Stimulated activated CD4-positive, alpha-beta T cell treated with anti-CD3 and anti-CD28 coated beads, TNF-alpha, amount 100 ng/mL, for 1 hour (primary cell): ENCODE measurements around the gene POLR3A.

Source experiments
- DNase-seq, 3 donors: peaks; one replicate each; pipeline ENCODE4 v3.0.0-alpha.2; 2020; ENCODE audit warnings: low read depth in 3 of 3, low spot score in 1 of 3

POLR3A gene

DNA sequence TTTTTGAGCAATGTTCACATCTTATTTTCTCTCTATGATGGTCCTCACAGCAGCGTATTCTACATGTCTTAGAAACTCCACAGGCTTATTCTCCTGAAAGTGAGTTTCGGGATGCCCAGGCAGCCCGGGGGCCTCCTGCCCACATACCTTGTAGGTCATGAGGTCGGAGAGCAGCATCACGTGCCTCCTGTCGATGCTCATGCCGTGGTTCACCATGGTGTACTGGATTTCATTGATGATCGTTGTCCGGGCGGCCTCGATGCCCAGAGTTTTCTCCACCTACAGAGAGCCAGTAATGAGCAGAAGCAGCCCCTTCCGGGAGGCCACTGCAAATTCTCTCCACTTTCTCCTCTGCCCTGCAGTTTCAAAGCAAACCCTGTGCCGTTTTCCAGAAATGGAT lies 48.0 kb downstream of the POLR3A start:
- DNase-seq, result no peak

DNA sequence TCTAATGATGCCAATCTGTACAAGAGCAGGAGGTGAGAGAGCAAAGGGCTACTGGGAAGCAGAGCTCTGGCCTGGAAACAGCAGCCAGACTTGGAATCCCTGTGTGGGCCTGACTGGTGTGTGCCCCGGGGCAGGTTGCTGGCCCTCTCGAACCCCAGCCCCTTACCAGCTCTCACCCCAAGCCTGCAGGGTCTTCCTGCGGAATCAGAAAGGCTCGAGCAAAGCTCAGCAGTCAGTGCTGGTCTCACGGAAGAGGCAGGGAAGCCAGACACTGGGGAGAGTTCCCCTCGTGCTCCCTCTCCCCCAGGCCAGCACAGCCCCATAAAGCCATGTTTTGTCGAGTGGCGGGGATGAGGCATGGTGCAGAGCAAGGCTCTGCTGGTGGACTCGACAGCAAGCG lies 50.1 kb downstream of the POLR3A start:
- no peak for DNase-seq

DNA sequence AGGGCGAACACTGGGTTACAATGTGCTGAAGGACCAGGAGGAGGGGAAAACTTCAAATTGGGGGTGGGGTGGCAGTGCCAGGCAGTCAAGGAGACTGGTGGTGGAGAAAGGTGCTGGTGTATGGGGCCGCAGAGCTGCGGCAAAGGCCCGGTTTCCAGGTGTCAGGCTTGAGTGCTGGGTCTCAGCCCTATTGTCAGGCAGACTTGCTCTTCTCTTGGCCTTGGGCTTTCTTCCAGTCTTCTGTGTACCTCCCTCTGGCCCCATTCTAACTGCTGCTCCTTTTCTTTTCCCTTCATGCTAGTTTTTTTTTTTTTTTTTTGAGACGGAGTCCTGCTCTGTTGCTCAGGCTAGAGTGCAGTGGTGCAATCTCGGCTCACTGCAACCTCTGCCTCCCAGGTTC lies 51.0 kb downstream of the POLR3A start:
- DNase-seq, result no peak

DNA sequence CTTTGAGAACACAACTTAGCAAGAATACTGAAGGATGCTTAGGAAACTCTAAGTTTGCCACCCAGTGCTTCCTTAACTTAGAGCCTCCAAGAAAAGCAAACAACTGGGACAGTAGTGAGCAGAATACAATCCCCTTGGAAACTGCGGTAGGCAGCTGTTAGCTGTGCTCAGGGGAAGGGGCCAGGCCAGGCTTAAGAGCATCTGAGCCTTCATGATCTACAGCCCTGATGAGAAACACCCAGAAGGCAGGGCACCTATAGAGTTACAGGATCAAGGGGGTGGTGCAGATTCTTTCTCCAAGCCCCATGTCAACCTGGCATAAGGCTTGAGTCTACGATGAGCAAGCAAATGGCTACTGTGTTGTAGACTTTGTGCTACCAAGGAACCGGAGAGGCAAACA lies 51.4 kb downstream of the POLR3A start:
- DNase-seq, result no peak

DNA sequence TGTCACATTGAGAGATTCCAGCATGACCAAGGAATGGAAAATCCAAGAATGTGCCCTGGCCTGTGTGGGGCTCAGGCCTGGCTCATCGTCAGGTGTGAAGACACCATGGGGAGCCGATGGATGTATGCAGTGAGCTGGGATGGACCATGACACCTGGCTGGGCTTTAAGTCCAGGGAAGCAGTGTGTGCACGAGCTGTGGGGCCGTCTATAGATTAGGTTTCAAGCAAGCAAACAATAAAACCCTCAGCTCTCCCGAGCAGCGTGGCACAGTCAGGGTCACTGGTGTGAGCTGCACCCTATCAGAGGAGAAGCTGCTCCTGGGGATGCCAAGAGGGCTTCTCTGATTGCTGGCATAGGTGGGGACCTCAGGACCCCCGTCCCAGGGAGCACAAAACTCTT lies 52.3 kb downstream of the POLR3A start:
- no peak for DNase-seq

DNA sequence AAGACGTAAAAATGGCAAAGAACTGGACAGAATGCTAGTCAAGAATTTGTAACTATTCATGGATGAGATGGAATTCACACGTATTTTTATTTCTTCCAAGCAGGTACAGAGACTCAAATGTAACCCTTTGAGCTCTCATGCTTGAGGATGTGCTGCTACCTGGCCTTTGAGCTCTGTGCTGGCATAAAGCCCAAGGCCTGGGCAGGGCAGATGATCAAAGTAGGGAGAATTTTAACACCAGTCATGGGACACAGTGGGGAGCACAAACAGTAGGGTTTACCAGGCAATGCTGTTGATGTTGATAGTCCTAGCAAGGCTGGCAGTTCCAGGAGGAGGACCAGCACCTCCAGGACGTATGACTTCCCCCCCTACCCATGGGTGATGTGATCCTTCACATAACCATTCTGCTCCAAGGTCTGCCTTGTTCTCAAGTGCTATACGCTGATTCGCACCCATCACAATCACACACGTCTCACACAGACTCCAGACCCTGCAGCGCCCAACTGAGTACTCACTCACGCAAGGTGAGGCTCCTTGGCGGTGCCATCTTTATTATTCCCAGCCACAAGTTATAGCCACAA lies 54.1 kb downstream of the POLR3A start:
- DNase-seq, result no peak

DNA sequence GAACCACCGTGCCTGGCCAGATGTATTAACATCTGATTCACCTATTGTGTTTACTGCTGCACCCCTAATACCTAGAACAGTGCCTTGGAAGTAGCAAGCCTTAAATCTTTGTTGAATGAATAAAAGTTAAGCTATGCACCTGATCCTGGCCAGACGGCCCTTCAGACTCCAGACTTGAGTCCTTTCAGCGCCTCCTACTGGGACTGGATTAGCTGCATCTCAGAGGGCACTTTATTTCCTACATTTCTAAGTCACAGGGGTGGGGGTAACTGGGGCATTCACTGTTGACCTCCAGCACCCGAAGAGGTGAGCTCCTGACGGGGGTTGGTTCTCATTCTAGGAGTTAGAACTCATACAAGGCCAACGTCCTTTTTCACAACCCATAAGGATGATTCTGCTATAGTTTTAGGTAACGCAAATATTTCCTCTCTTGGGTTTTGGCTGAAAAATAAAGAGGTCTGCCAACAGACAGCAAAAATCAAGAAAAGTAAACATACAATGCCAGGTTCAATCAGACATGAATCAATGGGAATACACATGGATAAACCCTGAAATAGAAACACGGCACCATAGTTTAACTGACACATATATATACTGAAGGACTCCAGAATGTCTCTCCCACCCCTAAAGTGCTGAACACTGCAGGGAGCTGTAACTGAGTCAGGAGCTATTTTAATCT lies 54.8 kb downstream of the POLR3A start:
- no peak for DNase-seq

DNA sequence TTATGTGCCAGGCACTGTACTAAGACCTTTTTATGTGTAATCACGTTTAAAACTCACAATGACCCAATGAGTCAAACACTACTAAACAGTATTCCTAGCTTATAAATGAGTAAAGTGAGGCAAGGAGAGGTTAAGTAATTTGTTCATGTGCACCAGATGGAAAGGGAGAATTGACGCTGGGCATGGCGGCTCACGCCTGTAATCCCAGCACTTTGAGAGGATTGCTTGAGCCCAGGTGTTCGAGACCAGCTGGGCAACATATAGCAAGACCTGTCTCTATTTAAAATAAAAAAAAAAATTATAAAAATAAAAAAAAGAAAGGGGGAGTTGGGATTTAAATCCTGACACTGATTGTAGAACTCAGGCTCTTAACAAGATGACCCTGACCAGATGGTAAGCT lies 56.0 kb downstream of the POLR3A start:
- no peak for DNase-seq

DNA sequence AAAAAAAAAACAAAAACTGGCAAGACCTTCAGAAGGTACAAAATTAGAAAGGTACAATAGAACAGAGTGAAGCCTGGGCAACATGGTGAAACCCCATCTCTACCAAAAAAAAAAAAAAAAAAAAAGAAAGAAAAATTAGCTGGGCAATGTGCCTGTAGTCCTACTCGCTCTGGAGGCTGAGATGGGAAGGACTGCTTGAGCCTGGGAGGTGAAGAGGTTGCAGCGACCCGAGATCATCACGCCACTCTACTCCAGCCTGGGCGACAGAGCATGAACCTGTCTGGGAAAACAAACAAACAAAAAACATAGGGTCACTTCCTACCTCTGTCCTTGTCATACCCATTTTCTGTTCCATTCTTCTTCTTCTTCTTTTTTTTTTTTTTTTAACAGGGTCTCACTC lies 57.2 kb downstream of the POLR3A start:
- no peak for DNase-seq

DNA sequence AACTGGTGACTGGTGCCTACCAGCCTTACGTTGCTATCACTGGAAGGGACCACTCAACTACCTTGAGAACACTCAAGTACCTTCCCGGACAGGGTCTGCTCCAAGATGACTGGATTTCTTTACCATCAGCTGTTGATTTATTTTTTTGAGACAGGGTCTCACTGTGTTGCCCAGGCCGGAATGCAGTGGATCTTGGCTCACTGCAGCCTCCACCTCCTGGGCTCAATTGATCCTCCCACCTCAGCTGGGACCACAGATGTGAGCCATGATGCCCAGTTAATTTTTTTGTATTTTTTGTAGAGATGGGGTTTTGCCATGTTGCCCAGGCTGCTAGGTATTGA lies 57.5 kb downstream of the POLR3A start:
- DNase-seq, result no peak

DNA sequence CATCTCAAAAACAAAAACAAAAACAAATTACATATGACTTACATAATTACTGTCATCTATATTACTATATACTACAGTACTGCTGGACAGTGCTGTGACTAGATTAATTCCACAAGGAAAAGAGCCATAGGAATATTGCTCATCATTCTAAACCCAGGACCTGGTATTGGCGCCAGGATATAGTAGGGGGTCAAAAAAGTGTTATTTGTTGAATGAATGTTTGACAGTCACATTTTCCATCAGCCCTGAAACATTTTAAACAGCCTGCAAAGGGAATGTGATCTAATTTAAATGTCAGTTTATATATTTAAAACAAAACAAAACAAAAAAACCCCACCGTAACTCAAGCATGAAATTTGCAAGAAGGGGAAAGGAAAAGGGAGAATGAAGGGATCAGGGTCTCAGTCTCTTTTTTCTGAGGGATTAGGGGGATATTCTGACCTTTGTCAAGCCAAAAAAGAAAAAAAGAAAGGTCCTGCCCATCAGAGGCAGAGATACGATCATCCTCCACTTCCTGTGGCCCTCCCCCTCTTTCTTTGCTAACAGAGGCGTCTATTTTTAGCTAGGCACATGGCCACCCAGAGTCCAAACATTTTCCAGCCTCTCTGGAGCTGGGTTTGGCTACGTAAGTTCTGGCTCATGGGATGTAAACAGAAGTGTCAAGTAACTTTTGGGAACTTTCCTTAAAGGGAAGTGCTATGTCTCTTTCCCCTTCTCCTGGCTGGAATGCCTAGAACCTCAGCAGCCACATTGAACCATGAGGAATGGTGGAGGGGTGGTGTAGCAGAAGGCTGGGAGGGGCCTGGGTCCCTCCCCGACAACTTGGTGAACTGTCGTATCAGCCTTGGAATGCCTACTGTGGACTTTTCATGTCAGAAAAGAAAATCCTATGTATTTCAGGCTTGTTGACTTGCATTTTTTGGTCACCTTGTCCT lies 58.2 kb downstream of the POLR3A start:
- DNase-seq, result no peak

DNA sequence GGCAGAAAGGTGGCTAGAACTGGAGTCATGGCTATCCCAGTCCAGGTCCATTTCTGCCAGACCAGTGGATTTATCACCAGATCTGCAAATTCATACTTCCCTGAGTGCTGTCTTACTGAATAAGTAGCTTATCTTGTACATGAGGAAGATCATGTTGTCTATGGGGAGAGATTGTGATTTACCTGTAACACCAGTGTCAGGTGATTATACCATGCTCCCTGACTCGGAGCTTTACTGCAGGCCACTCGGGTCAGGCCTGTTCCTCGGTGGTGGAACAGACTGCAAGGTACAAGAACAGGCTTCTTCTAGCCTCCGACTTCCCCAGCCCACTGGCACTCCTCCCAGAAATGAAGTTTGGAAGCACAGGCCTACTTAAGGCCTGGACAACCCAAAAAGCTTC lies 60.2 kb downstream of the POLR3A start:
- DNase-seq, result no peak

DNA sequence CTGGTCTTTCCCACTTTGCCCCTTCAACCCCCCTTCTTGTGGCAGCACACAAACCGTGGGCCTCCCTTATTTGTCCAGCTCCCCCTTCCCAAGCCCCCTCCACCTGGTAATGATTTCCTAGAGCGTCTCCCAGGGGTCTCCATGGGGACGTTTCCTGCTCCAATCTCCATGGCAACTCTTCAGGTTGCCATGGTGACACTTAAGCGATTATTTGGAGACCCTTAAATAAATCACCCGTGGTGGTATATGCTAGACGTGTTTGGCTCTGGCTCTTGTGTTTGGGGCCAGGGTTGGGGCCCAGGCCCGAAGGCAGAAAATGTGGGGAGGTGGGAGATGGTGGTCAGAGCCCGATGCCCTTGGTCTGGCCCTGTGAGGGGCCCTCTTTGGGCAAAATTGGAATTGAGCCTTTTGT lies 61.7 kb downstream of the POLR3A start:
- DNase-seq, result no peak

DNA sequence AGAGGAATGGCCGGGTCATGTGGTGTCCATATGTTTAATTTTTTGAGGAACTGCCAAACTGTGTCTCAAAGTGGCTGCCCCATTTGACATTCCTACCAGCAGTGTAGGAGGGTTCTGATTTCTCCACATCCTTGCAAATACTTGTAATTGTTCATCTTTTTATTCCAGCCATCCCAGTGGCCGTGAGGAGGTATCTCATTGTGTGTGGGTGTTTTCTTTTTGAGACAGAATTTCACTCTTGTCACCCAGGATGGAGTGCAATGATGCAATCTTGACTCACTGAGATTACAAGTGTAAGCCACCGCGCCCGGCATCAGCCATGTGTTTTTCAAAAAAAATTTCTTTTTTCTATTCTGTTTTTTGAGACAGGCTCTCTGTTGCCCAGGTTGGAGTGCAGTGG lies 64.0 kb downstream of the POLR3A start:
- DNase-seq, result no peak

DNA sequence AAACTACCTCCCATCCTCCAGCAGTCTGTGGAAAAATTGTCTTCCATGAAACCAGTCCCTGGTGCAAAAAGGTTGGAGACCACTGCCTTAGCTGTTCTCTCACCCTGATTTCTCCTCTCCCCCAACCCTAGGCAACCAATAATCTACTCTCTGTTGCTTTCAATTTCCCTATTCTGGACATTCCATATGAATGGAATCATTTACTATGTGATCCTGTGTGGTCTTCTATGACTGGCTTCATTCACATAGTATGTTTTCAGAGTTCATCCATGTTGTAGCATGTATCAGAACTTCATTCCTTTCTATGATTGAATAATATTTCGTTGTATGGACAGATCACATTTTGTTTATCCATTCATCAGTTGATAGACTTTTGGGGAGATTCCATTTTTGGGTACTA lies 64.5 kb downstream of the POLR3A start:
- DNase-seq, result no peak

DNA sequence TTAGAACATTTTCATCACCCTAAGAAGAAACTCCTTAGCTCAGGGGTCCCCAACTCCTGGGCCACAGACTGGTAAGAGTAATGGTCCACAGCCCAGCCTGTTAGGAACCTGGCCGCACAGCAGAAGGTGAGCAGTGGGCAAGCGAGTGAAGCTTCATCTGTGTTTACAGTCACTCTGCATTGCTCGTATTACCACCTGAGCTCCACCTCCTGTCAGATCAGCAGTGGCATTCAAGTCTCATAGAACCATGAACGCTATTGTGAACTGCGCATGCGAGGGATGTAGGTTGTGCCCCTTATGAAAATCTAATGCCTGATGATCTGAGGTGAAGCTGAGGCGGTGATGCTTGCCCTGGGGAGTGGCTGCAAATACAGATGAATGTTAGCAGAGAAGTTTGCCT lies 65.4 kb downstream of the POLR3A start:
- DNase-seq, result no peak

DNA sequence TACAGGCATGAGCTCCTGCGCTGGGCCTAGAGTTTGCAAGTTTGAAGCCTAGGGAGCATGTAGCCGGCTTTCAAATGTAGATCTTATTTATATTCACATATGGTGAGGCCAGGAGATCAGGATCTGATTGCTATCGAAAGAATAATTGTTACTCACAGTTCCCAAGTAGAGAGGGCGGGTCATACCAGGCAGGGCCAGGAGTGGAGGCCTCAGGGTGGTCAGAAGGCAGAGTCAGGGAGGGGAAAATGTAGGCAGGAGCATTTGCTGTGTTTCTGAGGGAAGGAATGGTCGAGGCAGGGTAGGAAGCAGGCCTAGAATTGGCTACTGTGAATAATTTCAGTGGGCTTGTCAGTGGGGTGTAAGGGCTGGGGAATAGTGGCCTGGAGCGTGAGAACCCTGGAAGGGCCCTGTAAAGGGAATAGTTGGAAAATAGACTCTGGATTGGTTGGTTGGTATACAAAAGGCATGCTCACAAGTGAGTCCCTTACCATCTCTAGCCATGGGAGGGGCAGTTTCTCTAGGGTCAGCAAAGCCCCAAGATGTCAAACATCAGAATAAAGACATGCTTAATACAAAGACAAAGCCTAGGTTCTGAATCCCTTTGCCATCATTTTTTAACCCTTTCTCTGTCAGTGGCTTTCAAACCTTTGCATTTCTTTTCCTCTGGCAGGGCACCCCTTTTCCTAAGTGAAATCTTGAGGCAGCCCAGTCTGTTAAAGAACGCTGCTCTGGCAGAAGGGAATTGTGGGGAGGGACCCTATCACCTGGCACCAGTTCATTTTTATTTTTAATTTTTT lies 66.8 kb downstream of the POLR3A start:
- no peak for DNase-seq

DNA sequence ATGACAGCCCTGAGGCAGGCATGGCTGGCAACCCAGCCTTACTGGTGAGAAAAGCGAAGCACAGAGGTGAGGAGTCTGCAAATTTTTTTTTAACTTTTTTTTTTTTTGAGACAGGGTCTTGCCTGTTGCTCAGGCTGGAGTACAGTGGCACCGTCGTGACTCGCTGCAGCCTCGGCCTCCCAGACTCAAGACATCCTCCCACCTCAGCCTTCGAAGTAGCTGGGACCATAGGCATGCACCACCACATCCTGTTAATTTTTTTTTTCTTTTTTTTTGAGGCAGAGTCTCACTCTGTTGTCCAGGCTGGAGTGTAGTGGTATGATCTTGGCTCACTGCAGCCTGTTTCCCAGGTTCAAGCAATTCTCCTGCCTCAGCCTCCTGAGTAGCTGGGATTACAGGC lies 67.6 kb downstream of the POLR3A start:
- DNase-seq, result no peak

DNA sequence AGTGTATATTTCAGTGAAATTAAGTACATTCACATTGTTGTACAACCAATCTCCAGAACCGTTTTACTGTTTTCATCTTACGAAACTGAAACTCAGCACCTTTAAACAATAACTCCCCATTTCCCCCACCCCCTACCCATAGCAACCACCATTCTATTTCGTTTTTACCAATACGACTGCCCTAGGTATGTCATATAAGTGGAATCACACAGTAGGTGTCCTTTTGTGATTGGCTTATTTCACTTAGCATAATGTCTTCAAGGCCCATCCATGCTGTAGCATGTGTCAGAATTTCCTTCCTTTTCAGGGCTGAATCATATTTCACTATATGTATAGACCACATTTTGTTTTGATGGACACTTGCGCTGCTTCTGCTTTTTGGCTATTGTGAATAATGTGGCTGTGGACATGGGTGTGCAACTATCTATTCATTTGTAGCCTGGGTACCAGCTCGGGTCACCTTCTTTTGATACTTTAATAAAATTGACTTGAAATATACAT lies 68.4 kb downstream of the POLR3A start:
- no peak for DNase-seq

DNA sequence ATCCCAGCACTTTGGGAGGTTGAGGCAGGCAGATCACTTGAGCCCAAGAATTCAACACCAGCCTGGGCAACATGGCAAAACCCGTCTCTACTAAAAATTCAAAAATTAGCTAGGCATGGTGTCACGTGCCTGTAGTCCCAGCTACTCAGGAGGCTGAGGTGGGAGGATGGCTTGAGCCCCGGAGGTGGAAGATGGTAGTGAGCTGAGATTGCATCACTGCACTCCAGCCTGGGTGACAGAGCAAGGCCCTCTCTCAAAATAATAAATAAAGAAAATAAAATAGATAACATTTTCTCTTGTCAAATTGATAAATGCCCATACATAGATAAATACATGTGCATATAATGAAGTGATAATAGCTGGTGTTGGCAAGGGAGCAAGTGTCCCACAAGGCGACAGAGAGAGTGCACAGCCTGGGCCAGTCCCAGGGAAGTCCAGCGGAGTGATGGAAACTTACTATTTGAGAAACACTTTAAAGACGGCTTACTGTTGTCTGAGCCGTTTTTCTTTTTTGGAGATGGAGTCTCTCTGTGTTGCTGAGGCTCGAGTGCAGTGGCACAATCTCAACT lies 69.3 kb downstream of the POLR3A start:
- no peak for DNase-seq

DNA sequence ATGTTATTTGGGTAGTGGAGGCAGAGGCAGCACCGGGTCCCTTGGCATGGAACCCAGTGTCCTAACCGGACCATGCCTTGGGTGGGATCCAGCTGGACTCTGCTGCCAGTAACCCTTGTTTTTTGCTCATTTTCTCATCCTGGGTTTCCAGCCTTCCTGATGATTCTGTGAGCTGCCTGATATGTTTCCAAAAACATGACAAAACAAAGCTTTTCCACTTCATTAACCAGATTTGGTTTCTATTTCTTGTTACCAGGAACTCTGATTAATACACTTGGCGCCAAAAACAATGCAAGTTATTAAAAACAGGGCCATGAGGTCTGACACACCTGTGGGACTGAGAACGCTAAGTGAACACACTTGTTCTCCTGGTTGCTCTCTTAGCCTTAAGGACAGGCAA lies 69.9 kb downstream of the POLR3A start:
- DNase-seq, result no peak
